ENCODE results near the gene LBHD2. TPM values are rescaled to one million over a fixed set of nuclear protein-coding genes. Genes with fewer than 3 reads are reported as not detected.

LBHD2 gene
- total and polyA plus RNA-seq, 4 donors, result 0.47 to 0.53 TPM; not detected in 2

GRCh38 chr14:103089386-103090335, 5.7 kb downstream of the LBHD2 start:
- Histone ChIP-seq H3K27ac (ENCODE audit: low read depth in 1 of 2, low read length in 2 of 2) (no peak overlapping the region), H3K4me3 (ENCODE audit: low read depth in 1 of 3, low read length in 3 of 3) (no peak overlapping the region), H3K36me3 (ENCODE audit: control insufficient read depth in 4 of 4, insufficient read depth in 3 of 4, low read depth in 1 of 4, low read length in 3 of 4) (no peaks in the 10 kb centered on the region), H3K9ac (ENCODE audit: low read depth in 1 of 2, low read length in 2 of 2) (no peak overlapping the region), H3K9me3 (ENCODE audit: control insufficient read depth in 4 of 4, low read length in 3 of 4) (no peaks in the 10 kb centered on the region), H3K4me1 (ENCODE audit: control insufficient read depth in 4 of 4, insufficient read depth in 4 of 4, low read length in 3 of 4) (peaks cover 2 to 19% (median 11%) of the 10 kb centered on the region in 4 donors), H3K27me3 (ENCODE audit: control insufficient read depth in 4 of 4, insufficient read depth in 4 of 4, low read length in 3 of 4) (no peaks in the 10 kb centered on the region)
- DNase-seq (ENCODE audit: low spot score), result no peak
- 94% methylated on average over 28 of the region's 28 CpGs for WGBS
- TF ChIP-seq FOXA2 (IDR thresholded peaks at IDR 0.05) (no peak), GABPA (IDR thresholded peaks at IDR 0.05 in 1 of 2, conservative IDR thresholded peaks at IDR 0.05 in 1 of 2) (no peak), SP1 (IDR thresholded peaks at IDR 0.05) (no peak), HNF4G (IDR thresholded peaks at IDR 0.05) (no peak), REST (IDR thresholded peaks at IDR 0.05) (no peak), FOXA1 (IDR thresholded peaks at IDR 0.05) (no peak), ATF3 (IDR thresholded peaks at IDR 0.05) (no peak)

- 85% methylated on average over 12 of the region's 12 CpGs for WGBS
- Histone ChIP-seq H3K9me3 (ENCODE audit: control insufficient read depth in 4 of 4, low read length in 3 of 4) (no peaks in the 10 kb centered on the region), H3K27me3 (ENCODE audit: control insufficient read depth in 4 of 4, insufficient read depth in 4 of 4, low read length in 3 of 4) (no peaks in the 10 kb centered on the region), H3K9ac (ENCODE audit: low read depth in 1 of 2, low read length in 2 of 2) (no peak overlapping the region), H3K27ac (ENCODE audit: low read depth in 1 of 2, low read length in 2 of 2) (no peak overlapping the region), H3K4me1 (ENCODE audit: control insufficient read depth in 4 of 4, insufficient read depth in 4 of 4, low read length in 3 of 4) (peaks cover 6 to 28% (median 15%) of the 10 kb centered on the region in 4 donors), H3K36me3 (ENCODE audit: control insufficient read depth in 4 of 4, insufficient read depth in 3 of 4, low read depth in 1 of 4, low read length in 3 of 4) (no peaks in the 10 kb centered on the region), H3K4me3 (ENCODE audit: low read depth in 1 of 3, low read length in 3 of 3) (no peak overlapping the region)
- TF ChIP-seq HNF4G (IDR thresholded peaks at IDR 0.05) (no peak), RXRA (IDR thresholded peaks at IDR 0.05) (no peak), GABPA (IDR thresholded peaks at IDR 0.05 in 1 of 2, conservative IDR thresholded peaks at IDR 0.05 in 1 of 2) (no peak), REST (IDR thresholded peaks at IDR 0.05) (no peak), MAX (IDR thresholded peaks at IDR 0.05) (no peak), EGR1 (IDR thresholded peaks at IDR 0.05; ENCODE audit: low read depth in 2 of 2) (no peak), RAD21 (IDR thresholded peaks at IDR 0.05) (no peak), SP1 (IDR thresholded peaks at IDR 0.05) (no peak), ZBTB33 (IDR thresholded peaks at IDR 0.05) (no peak), CTCF (IDR thresholded peaks at IDR 0.05; ENCODE audit: low read depth, low read length, missing input control) (no peak), FOXA1 (IDR thresholded peaks at IDR 0.05) (no peak), FOXA2 (IDR thresholded peaks at IDR 0.05) (no peak), YY1 (IDR thresholded peaks at IDR 0.05) (no peak)
- DNase-seq (ENCODE audit: low spot score), result no peak
Measured at GRCh38 chr14:103090481-103091020, 6.5 kb downstream of the LBHD2 start.
